GM21381 (cell line): Measurements from ENCODE around the gene CYP46A1.
"Not testable (repeated sequence)": the region's sequence is repeated elsewhere in the genome, so short reads cannot be mapped to it uniquely, and the experiment has no call there.

ENCODE experiments used
- ATAC-seq: cut with Tn5 transposase; IDR thresholded peaks from one replicate; pipeline ENCODE4 v1.9.1; 2021; ENCODE audit warnings: mild to moderate bottlenecking, moderate library complexity; ENCODE audit not compliant: unreplicated experiment

CYP46A1 gene

GRCh38 chr14:99754141-99755067 lies 70.3 kb downstream of the CYP46A1 start:
- ATAC-seq, result no peak

- no peak for ATAC-seq
Observed at GRCh38 chr14:99755068-99755405, 70.9 kb downstream of the CYP46A1 start.

- ATAC-seq, result no peak
Observed at GRCh38 chr14:99755629-99756603, 71.8 kb downstream of the CYP46A1 start.

- no peak for ATAC-seq
Observed at GRCh38 chr14:99756796-99757195, 72.7 kb downstream of the CYP46A1 start.

GRCh38 chr14:99757331-99758070 lies 73.4 kb downstream of the CYP46A1 start:
- ATAC-seq, result no peak

GRCh38 chr14:99758121-99758821 lies 74.2 kb downstream of the CYP46A1 start:
- no peak for ATAC-seq

- ATAC-seq, result no peak
Observed at GRCh38 chr14:99758872-99759545, 74.9 kb downstream of the CYP46A1 start.

- ATAC-seq, result no peak
Observed at GRCh38 chr14:99759546-99759925, 75.4 kb downstream of the CYP46A1 start.

- no peak for ATAC-seq
Observed at GRCh38 chr14:99760817-99761216, 76.7 kb downstream of the CYP46A1 start.

GRCh38 chr14:99762911-99763310 lies 78.8 kb downstream of the CYP46A1 start:
- ATAC-seq, result not testable (repeated sequence)

- no peak for ATAC-seq
Observed at GRCh38 chr14:99763527-99764221, 79.6 kb downstream of the CYP46A1 start.

GRCh38 chr14:99764222-99764706 lies 80.2 kb downstream of the CYP46A1 start:
- ATAC-seq, result no peak

GRCh38 chr14:99768381-99768780 lies 84.3 kb downstream of the CYP46A1 start:
- no peak for ATAC-seq

GRCh38 chr14:99769123-99769522 lies 85.0 kb downstream of the CYP46A1 start:
- ATAC-seq, result no peak

GRCh38 chr14:99769799-99770198 lies 85.7 kb downstream of the CYP46A1 start:
- ATAC-seq, result no peak

- ATAC-seq, result no peak
Observed at GRCh38 chr14:99772371-99773283, 88.5 kb downstream of the CYP46A1 start.

GRCh38 chr14:99773521-99774497 lies 89.7 kb downstream of the CYP46A1 start:
- no peak for ATAC-seq
